Limb (tissue), 2 donors: ENCODE results near the gene PEAR1.

Experiments
- DNase-seq, 2 donors: peaks; one replicate each; pipeline ENCODE4 v3.0.0-alpha.2; 2016; ENCODE audit errors: extremely low spot score in 2 of 2

PEAR1 gene

DNA sequence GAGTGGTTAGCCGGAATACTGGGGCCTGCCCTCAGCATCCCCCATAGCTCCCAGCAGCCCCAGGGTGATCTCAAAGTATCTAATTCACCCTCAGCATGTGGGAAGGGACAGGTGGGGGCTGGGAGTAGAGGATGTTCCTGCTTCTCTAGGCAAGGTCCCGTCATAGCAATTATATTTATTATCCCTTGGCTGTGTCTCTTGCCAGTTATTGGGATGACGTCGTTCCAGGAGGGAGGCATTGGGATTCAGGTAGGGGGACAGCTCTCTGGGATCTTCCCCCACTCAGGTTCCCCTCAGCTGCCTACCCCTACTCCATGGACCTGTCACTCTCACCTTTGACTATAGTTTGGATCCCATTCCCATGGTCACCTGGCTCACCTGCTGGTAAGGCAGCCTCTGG, 11.9 kb upstream of the PEAR1 start:
- no peak for DNase-seq

DNA sequence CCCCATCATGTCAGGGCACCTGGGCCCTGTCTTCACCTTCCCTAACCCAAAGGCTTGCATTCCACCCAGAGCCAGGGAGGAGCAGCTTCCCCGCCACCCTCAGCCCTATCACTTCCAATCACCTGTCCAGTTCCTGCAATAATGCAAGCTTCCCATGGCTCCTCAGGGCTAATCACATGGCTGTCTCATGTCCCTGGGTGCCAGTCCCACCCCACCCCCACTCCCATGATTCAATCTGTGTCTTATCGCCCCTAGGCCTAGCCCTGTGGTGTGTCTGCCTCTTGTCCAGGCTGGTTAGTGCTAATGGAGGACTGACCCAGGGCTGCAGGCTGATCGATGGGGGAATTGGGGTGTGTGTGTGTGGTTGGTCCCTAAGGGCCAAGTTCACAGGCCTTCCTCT, 11.0 kb upstream of the PEAR1 start:
- DNase-seq = no peak

DNA sequence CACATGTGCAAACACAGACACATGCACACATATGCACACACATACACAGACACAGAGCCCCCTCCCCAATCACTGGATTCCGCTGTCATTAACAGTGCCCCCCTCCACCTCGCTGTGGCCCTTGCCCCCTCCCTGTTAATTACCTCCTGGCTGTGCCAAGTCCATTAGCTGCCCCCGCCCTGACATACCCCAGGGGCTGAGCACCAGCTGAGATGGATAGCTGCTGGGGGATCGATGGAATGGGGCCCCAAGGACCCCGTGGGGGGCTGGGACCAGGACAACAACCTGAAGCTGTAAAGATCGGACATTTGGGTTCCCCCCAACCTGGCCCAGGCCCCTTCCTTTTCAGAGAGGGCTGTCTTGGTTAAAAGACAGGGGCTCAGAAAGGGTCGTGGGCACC, 9.6 kb upstream of the PEAR1 start:
- no peak for DNase-seq

DNA sequence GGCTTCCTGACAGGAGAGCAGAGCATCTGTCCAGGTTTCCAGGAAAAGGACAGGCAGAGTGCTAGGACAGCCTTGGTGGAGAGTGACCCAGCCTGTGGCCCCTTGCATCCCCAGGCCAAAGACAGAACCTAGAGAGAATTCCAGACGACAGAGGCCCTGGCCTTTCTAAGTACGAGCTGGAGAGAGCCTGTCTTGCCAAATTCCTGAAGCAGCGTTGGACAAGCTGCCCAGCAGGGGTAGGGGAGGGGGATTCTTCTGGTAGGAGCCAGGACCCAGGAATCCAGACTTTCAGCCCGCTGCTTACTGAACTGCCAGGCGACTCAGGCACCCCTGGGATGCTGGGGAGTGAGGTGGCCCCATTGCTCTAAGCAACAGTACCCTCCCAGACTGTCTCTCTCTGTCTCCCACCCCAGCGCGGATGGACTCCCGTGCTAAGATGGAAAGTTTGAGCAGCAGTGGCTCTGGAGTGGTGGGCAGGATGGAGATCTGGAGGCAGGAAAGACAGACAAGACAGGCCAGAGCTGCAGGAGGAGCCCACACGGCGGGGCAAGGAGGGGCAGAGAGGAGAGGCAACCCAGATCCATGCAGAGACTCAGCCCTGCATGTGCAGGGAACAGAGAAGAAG, 8.8 kb upstream of the PEAR1 start:
- DNase-seq = no peak

DNA sequence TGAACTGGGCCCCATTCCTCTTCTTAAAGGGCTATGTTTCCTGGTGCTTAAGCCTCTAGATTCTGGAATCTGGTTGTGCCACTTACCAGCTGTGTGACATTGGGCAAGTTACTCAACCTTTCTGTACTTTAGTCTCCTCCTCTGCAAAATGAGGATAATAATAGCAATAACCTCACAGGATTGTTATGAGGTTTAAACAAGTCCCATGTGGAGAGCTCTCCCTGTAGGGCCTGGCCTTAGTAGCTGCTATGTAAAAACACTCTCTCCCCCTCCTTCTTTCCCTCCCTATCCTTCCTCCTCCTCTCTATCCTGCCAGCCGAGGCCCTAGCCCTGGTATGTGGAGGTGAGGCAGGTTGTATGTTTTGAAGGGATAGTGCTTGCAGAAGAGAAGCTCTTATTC, 8.2 kb upstream of the PEAR1 start:
- DNase-seq = no peak

DNA sequence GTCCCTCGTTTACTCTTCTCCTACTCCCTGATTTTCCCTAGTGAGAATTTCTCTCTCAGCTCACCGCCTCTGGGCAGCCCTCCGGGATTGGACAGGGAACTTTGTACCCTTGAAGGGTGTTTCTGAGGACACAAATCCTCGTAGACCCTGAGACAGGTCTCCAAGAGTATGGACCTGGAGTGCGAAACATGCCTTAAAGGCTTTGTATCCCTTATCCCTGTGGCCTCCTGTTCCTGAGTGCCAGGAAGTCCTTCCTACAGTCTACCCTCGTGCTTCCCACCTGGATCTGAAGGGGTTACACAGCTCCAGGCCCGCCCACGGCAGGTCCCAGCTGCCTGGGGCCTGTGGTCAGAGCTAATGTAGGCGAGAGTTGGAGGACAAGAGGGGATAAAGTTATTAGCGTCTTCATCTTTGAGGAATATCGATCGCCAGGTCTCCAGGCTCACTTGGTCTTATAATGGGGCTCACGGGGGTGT, 7.6 kb upstream of the PEAR1 start:
- no peak for DNase-seq

DNA sequence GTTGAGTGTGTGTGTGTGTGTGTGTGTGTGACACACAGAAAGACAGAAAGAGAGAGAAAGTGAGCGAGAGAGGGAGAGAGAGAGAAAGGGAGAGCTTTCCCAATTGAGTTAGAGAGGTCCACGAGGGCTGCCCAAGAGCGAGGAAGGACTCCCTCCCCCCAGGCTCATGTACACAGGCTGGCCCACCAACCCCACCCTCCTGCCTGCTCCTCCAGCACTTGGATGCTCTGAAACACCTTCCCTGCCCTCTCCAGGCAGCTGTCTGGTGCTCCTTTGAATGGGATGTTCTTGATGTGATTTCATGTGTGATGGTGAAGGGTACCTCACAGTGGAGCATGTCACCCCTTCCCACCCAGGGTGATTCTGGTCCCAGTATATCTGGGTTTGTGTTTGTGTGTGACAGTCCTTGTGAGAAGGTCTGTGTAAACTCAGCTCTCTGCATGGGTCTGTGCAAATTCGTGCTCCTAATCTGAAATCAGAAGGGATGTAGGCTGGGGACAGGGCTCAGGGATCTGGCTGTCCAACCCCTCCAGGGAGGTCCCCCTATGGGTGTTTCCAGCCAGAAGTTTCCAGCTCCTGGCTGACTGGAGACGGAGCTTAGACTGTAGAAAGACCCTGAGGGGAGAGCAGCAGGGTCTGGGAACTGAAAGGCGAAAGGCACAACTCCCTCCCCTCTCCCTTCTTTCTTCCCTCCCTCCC, 6.8 kb upstream of the PEAR1 start:
- DNase-seq = no peak

DNA sequence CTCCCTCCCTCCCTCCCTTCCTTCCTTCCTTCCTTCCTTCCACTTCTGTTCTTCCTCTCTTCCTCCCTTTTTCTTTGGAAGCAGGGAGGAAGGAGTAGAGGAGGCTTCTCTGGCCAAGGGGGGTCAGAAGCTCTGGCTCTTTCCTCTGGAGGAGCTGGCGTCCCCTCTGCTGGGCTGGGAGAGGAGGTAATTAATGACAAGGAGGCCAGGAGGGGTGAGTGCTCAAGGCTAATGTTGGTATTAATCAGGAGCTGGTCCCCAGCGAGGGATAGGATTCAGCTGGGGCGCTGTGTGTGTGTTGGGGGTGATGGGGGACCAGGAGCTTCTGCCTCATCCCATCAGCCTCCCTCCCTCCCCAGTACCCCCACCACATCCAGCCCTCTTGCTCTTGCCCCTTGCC, 6.2 kb upstream of the PEAR1 start:
- DNase-seq = no peak

DNA sequence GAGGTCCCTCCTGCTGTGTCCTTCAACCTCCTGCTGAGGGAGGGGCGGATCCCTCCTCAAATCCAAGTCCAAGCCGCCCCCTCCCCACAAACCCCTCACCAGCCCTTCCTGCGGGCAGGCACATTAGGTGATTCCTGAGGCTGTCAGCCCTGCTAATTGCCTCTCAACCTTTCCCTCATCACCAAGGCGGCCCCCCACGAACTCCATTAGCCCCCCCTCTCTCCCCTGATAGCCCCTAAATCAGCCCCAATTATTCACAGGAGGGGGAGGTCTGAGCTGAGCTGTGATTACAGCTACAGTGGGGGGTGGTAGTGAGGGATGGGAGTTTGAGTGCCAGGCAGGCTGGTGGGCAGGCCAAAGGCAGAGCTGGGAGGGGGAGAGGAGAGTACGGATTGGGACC, 5.8 kb upstream of the PEAR1 start:
- no peak for DNase-seq

DNA sequence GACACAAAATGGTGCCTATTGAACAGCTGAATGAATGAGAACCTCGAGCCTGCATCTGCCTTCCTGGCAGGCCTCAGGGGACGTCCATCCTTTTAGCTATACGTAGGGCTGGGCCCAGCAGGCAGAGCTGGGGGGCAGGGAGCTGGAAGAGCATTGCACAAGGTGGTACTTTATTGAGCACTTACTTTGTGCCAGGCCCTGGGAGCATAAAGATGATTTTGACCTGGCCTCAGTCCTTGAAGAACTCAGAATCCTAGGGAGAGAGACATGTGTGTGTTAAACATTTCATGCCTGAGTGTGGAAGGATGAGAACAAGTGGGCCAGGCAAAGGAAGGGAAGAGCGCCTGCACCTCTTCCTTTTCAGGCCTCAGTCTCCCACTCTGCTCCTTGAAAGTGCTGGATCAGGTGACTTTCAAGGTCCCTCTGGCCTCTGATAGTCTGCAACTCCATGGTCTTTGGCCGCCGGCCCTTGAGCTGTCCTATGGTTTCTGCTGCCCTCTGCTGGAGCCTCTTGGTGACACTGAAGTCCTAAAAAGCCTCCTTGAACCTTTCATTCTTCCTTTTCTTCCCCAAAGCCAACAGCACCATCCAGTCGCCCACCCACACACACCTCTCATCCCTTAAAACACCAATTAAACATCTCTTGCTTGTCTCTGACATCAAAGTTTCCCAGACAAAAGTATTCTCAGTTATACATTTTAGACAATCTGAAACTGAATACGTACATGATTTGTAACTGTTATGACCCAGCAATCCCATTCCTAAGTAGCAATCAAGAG, 3.5 kb upstream of the PEAR1 start:
- peak; percentile 82 to 85 for DNase-seq

DNA sequence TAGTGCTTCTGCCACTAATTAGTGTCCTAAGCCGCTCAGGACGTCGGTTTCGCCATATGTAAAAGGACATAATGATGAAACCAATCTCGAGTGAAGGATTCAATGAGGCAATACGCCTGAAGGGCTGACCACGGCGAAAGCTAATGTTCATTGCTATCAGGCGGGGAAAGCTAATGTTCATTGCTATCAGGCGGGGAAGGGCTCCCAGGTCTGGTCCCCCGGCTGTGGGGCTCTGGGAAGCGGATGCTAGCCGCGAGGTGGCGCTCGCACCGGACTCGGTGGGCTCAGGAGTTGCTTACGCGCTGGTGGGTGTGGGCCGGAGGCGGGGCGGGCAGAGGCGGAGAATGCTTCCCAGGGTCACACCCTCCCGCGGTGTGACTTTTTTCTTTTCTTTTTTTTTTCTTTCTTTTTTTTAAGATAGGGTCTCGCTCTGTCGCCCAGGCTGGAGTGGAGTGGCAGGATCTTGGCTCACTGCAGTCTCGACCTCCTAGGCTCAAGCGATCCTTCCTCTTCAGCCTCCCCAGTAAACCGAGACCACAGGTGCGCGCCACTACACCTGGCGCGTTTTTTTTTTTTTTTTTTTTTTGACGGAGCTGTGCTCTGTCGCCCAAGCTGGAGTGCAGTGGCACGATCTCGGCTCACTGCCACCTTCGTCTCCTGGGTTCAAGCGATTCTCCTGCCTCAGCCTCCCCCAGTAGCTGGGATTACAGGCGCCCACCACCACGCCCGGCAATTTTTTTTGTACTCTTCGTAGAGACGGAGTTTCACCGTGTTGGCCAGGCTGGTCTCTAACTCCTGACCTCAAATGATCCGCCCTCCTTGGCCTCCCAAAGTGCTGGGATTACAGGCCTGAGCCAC, 1.1 kb upstream of the PEAR1 start:
- peak; percentile 89 to 94 for DNase-seq

DNA sequence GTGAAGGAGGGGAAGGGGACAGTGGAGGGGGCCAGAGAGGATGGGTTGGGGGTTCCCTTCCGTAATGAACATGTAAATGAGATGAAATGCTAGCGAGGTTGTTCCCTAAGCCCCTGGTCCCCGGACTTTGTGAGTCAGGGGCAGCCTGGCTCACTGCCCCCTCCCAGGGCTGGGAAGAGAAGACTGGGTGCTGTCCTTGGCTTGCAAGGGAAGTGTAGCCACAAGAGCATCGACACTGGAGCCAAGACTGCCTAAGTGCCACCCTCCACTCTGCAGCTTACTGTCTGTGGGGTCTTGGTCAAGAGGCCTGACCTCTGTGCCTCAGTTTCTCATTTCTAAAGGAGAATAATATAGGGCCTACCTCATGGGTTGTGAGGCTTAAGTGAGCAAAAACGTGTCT, 483 bp downstream of the PEAR1 start:
- DNase-seq = no peak

DNA sequence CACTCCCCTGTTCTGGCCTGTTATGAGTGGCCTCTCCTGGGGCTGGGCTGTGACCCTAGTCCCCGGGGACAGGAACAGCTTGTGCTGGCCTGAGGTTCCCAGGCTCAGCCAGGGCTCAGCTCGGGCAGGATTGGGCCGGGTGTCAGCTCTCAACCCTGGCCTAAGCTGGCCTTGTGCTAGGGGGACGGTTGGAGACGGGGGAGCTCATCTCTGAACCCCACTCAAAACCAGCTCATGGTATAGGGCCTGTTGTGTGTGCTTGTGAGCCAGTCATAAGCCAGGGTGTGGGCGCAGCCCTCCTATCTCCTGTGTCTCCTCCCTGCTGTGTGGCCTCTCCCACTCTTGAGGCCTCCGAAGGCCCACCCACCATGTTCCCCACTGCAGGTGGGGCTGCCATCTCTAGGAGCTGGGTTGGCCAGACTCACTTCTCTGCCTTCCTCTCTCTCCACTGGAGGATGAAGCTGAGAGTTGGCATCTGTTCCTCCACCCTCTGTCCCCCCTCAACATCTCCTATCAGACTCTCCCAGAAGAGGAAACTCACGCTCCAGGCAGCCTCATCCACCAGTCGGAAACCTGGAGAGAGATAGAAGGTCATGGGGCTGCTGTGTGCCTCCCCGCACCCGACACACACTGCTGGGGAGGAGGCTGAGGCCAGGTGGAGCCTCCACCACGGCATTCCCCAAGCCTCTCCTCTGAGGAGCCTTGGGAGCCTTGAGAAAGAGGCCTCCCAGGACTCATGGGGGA, 1.4 kb downstream of the PEAR1 start:
- no peak for DNase-seq

DNA sequence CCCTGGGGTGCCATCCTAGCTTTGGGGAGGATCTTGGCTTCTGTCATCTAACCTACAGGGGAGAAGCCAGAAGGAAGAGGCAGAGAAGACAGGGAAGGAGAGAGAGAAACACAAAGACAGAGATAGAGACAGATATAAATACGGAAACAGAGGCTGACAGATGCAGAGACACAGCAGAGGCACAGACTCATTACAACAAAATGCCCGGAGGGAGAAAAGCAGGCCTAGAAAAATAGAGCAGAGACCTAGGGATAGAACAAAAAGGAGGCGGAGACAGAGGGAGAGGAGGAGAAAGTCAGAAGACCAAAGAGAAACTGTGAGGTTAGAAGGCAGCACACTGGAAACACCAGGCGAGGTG, 1.9 kb downstream of the PEAR1 start:
- DNase-seq = no peak

DNA sequence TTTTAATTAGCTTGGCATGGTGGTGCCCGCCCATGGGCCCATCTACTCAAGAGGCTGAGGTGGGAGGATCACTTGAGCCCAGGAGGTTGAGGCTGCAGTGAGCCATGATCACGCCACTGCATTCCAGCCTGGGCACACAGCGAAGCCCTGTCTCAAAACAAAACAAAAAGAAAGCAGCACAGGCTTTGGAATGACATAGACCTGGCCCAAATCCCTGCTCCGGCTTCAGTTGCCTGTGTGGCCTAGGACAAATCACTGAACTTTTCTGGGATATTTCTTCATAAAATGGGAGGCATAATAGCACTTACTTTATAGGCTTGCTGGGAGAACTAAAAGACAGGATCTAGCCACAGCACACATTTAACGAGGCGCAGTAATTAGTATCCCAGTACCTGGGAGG, 2.4 kb downstream of the PEAR1 start:
- no peak for DNase-seq

DNA sequence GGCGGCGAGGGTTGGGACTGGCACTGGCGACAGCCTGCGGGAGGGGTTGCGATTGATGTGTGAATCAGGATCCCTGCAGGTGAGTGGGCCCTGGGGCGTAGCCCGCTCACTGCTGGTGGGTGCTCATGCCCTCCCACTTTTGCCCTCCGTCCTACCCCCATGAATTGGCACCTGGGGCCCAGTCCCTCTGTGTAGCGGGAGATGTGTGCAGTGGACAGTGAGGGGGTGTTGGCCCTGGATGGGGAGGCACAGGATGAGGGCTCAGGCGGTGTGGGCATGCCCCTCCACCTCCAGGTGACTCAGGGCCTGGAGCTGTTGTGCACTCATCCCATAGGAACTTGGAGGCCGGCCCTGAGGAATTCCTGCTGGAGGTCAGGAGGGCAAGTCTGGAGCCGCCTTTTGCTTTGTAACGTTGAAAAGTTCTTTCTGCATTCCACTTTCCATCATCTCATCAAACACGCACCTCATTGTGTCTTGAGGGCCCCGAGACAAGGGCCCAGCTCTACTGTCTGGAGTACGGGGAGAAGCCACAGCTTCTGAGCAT, 3.0 kb downstream of the PEAR1 start:
- no peak for DNase-seq

DNA sequence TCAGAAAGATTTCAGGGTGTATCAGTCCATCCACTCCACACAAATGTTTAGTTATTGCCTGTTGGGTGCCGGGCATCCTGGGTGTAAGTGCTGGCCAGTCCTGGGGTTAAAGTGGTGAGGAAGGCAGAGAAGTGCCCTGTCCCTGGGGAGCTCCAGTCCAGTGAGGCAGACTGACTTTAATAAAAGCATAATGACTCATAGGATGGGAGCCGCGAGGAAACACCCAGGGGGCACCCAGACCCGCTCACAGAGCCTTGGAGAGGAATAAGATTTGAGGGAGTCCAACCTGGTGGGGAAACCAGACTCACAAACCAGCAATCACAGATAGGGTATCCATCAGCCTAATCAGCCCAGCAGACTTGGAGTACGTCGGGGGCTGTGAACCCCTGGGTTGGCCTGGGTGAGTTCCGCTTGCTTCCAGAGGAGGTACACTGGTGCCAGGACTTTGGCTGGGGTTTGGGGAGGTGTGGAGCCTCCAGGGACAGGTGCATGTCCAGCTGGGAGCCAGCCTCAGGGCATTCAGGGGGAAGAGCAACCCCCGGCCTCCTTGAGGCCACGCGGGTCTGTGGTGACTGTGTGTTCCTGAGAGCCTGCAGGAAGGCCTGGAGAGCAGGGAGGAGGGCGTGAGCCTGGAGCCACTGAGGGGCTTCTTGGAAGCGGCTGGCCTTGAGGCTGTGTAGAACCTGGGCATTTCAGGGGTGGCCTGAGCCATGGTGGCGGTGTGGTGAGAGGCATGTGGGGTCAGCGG, 3.7 kb downstream of the PEAR1 start:
- DNase-seq = no peak

DNA sequence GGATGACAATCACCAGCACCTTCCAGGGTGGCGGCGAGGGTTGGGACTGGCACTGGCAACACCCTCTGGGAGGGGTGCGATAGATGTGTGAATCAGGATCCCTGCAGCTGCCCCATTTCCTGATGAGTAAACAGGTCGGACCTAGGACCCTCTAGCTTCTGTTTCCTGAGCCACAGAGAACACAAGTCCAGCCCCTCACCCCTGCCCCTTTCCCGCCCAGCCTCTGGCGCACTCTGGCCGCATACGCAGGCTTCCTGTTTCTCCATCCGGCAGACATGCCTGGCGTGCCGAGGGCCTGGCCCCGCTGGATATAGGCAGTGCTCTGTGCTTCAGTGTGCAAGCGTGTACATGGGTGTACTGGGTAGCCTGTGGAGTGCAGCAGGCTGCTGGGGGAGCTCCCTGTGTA, 4.6 kb downstream of the PEAR1 start:
- DNase-seq = no peak

DNA sequence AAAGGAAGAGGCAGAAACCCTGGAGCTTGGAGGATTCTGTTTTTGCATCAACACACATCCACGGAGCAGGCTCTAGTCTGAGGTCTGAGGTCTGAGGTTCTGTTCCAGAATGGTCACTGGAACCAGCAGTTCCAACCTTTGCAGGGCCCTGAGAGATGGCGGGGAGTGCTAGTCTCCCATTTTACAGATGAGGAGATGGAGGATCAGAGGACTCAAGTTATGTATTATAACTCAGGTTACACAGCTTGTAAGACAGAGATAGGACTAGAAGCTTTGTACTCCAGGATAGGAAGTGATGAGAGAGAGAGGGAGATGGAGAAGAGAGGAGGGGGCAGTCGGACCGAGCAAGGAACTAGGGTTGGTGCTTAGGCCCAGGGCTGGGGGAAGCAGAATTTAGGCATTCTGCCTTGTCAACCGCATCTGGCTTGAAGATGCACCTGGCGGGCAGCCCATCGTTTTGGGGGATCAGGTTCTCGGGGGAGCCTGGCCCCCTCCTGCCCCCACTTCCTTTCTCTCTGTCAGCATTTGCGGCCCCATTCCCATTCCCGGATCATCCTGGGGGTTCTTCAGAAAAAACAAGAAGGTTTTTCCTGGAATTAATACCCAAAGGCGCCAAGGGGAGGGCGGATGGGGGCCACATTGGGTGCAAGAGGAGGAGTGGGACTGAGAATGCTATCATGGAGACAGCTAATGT, 5.6 kb downstream of the PEAR1 start:
- no peak for DNase-seq
